GM18861 (cell line): Measurements from ENCODE around the gene PDP2.

ENCODE experiments used
- ATAC-seq: cut with Tn5 transposase; IDR thresholded peaks from one replicate; pipeline ENCODE4 v1.9.1; 2021; ENCODE audit not compliant: unreplicated experiment

Gene PDP2

GRCh38 chr16:66880288-66881013 is at the start of gene PDP2:
Gene PDP2 (plus strand): TSS chr16:66880515. CDS start chr16:66884285, 3,770 bp downstream.
- peak; percentile 88 for ATAC-seq

- ATAC-seq: no peak
These were observed 48.1 kb upstream of the PDP2 start for GRCh38 chr16:66832190-66832589.

- ATAC-seq: no peak
These were observed 47.5 kb upstream of the PDP2 start for GRCh38 chr16:66832661-66833305.

GRCh38 chr16:66834746-66835145 is 45.6 kb upstream of the PDP2 start:
- ATAC-seq: no peak

GRCh38 chr16:66840883-66841282 is 39.4 kb upstream of the PDP2 start:
- ATAC-seq: no peak

GRCh38 chr16:66841366-66841765 is 38.9 kb upstream of the PDP2 start:
- no peak for ATAC-seq

GRCh38 chr16:66842765-66843164 is 37.5 kb upstream of the PDP2 start:
- no peak for ATAC-seq

GRCh38 chr16:66843191-66843590 is 37.1 kb upstream of the PDP2 start:
- ATAC-seq: no peak

- no peak for ATAC-seq
These were observed 36.3 kb upstream of the PDP2 start for GRCh38 chr16:66844009-66844341.

GRCh38 chr16:66844342-66845079 is 35.8 kb upstream of the PDP2 start, which contains the start of gene CA7:
Gene CA7 (plus strand): TSS chr16:66844414. CDS start chr16:66844488, 74 bp downstream.
- ATAC-seq: no peak

GRCh38 chr16:66845080-66845410 is 35.3 kb upstream of the PDP2 start:
- no peak for ATAC-seq

GRCh38 chr16:66845791-66846221 is 34.5 kb upstream of the PDP2 start:
- ATAC-seq: no peak

- ATAC-seq: no peak
These were observed 34.0 kb upstream of the PDP2 start for GRCh38 chr16:66846266-66846665.

GRCh38 chr16:66846831-66847230 is 33.5 kb upstream of the PDP2 start:
- ATAC-seq: no peak

- no peak for ATAC-seq
These were observed 32.7 kb upstream of the PDP2 start for GRCh38 chr16:66847533-66848067.

GRCh38 chr16:66848172-66848571 is 32.1 kb upstream of the PDP2 start:
- no peak for ATAC-seq

GRCh38 chr16:66849021-66849420 is 31.3 kb upstream of the PDP2 start:
- ATAC-seq: no peak

- ATAC-seq: no peak
These were observed 30.8 kb upstream of the PDP2 start for GRCh38 chr16:66849549-66849948.

GRCh38 chr16:66850115-66850815 is 30.1 kb upstream of the PDP2 start:
- no peak for ATAC-seq

- no peak for ATAC-seq
These were observed 28.9 kb upstream of the PDP2 start for GRCh38 chr16:66851166-66851964.
